HEK293 (cell line): ENCODE results near the gene BCL11B.

Source experiments
- BCL11A ChIP-seq: fragments of 450-650 bp; formaldehyde crosslinking; IDR thresholded peaks from 2 replicates; pipeline ENCODE4 v1.5.1; 2016; ENCODE audit warnings: low read depth, missing biosample characterization, missing genetic modification characterization
- EGR2 ChIP-seq: fragments of 450-650 bp; formaldehyde crosslinking; IDR thresholded peaks from 2 replicates; pipeline ENCODE4 v1.5.1; 2016; ENCODE audit warnings: low read depth, missing biosample characterization, missing genetic modification characterization
- GFI1B ChIP-seq: fragments of 450-650 bp; formaldehyde crosslinking; IDR thresholded peaks from 2 replicates; pipeline ENCODE4 v1.5.1; 2016; ENCODE audit warnings: missing biosample characterization, missing genetic modification characterization
- IKZF3 ChIP-seq: fragments of 450-650 bp; IDR thresholded peaks from 2 replicates; pipeline ENCODE4 v1.5.0; 2018; ENCODE audit warnings: missing biosample characterization, mild to moderate bottlenecking, missing genetic modification characterization, moderate library complexity
- KLF8 ChIP-seq: fragments of 450-650 bp; formaldehyde crosslinking; IDR thresholded peaks from 2 replicates; pipeline ENCODE4 v1.5.1; 2016; ENCODE audit warnings: missing biosample characterization, missing genetic modification characterization
- KLF9 ChIP-seq: fragments of 450-650 bp; formaldehyde crosslinking; IDR thresholded peaks from 2 replicates; pipeline ENCODE4 v1.5.1; 2016; ENCODE audit warnings: missing biosample characterization, missing genetic modification characterization, low read depth
- OVOL3 ChIP-seq: fragments of 450-650 bp; formaldehyde crosslinking; IDR thresholded peaks from 2 replicates; pipeline ENCODE4 v1.5.1; 2016; ENCODE audit warnings: missing biosample characterization, missing genetic modification characterization
- WT1 ChIP-seq: fragments of 450-650 bp; formaldehyde crosslinking; IDR thresholded peaks from 2 replicates; pipeline ENCODE4 v1.5.1; 2016; ENCODE audit warnings: missing biosample characterization, missing genetic modification characterization
- ZNF121 ChIP-seq: fragments of 450-650 bp; formaldehyde crosslinking; IDR thresholded peaks from 2 replicates; pipeline ENCODE4 v1.5.1; 2016; ENCODE audit warnings: missing biosample characterization, missing genetic modification characterization
- ZNF24 ChIP-seq: fragments of 450-650 bp; formaldehyde crosslinking; IDR thresholded peaks from 2 replicates; pipeline ENCODE4 v1.5.1; 2016; ENCODE audit warnings: missing biosample characterization, missing genetic modification characterization
- ZNF266 ChIP-seq: fragments of 450-650 bp; formaldehyde crosslinking; IDR thresholded peaks from 2 replicates; pipeline ENCODE4 v1.5.1; 2016; ENCODE audit warnings: missing biosample characterization, missing genetic modification characterization, low read depth
- ZNF404 ChIP-seq: fragments of 450-650 bp; formaldehyde crosslinking; IDR thresholded peaks from 2 replicates; pipeline ENCODE4 v1.5.1; 2017; ENCODE audit warnings: missing biosample characterization, missing genetic modification characterization
- ZNF514 ChIP-seq: fragments of 450-650 bp; formaldehyde crosslinking; IDR thresholded peaks from 2 replicates; pipeline ENCODE4 v1.5.1; 2016; ENCODE audit warnings: missing biosample characterization, missing genetic modification characterization
- ZNF521 ChIP-seq: fragments of 450-650 bp; formaldehyde crosslinking; IDR thresholded peaks from 2 replicates; pipeline ENCODE4 v1.5.1; 2017; ENCODE audit warnings: missing biosample characterization, mild to moderate bottlenecking, missing genetic modification characterization
- ZNF530 ChIP-seq: fragments of 450-650 bp; formaldehyde crosslinking; IDR thresholded peaks from 2 replicates; pipeline ENCODE4 v1.5.1; 2016; ENCODE audit warnings: low read depth, missing biosample characterization, missing genetic modification characterization
- ZNF558 ChIP-seq: fragments of 450-650 bp; formaldehyde crosslinking; IDR thresholded peaks from 2 replicates; pipeline ENCODE4 v1.5.1; 2016; ENCODE audit warnings: missing biosample characterization, missing genetic modification characterization
- ZNF670 ChIP-seq: fragments of 450-650 bp; formaldehyde crosslinking; IDR thresholded peaks from 2 replicates; pipeline ENCODE4 v1.5.1; 2016; ENCODE audit warnings: missing biosample characterization, missing genetic modification characterization, low read depth
- ZNF843 ChIP-seq: fragments of 450-650 bp; formaldehyde crosslinking; IDR thresholded peaks from 2 replicates; pipeline ENCODE4 v1.5.1; 2016; ENCODE audit warnings: missing biosample characterization, missing genetic modification characterization
- ZSCAN30 ChIP-seq: fragments of 450-650 bp; IDR thresholded peaks from 2 replicates; pipeline ENCODE4 v1.5.1; 2018; ENCODE audit warnings: missing biosample characterization, mild to moderate bottlenecking, missing genetic modification characterization, moderate library complexity
- TF ChIP-seq, protein P1 (sequence below): fragments of 450-650 bp; formaldehyde crosslinking; IDR thresholded peaks from 2 replicates; pipeline ENCODE4 v1.5.1; 2016; ENCODE audit warnings: missing biosample characterization, missing genetic modification characterization
- TF ChIP-seq, protein P2 (sequence below): fragments of 450-650 bp; formaldehyde crosslinking; IDR thresholded peaks from 2 replicates; pipeline ENCODE4 v1.5.1; 2016; ENCODE audit warnings: missing biosample characterization, missing genetic modification characterization
- TF ChIP-seq, protein P3 (sequence below): fragments of 450-650 bp; formaldehyde crosslinking; IDR thresholded peaks from 2 replicates; pipeline ENCODE4 v1.5.1; 2016; ENCODE audit warnings: missing biosample characterization, missing genetic modification characterization
- TF ChIP-seq, protein P4 (sequence below): fragments of 450-650 bp; formaldehyde crosslinking; IDR thresholded peaks from 2 replicates; pipeline ENCODE4 v1.5.1; 2017; ENCODE audit warnings: missing biosample characterization, missing genetic modification characterization
- TF ChIP-seq, protein P5 (sequence below): fragments of 450-650 bp; formaldehyde crosslinking; IDR thresholded peaks from 2 replicates; pipeline ENCODE4 v1.5.1; 2016; ENCODE audit warnings: missing biosample characterization, missing genetic modification characterization
- TF ChIP-seq, protein P6 (sequence below): fragments of 450-650 bp; IDR thresholded peaks from 2 replicates; pipeline ENCODE4 v1.5.1; 2018; ENCODE audit warnings: missing biosample characterization, mild to moderate bottlenecking, missing genetic modification characterization
- TF ChIP-seq, protein P7 (sequence below): fragments of 450-650 bp; formaldehyde crosslinking; IDR thresholded peaks from 2 replicates; pipeline ENCODE4 v1.5.1; 2016; ENCODE audit warnings: missing biosample characterization, missing genetic modification characterization
- TF ChIP-seq, protein P8 (sequence below): fragments of 450-650 bp; formaldehyde crosslinking; IDR thresholded peaks from 2 replicates; pipeline ENCODE4 v1.5.1; 2016; ENCODE audit warnings: missing biosample characterization, missing genetic modification characterization

Gene BCL11B

DNA sequence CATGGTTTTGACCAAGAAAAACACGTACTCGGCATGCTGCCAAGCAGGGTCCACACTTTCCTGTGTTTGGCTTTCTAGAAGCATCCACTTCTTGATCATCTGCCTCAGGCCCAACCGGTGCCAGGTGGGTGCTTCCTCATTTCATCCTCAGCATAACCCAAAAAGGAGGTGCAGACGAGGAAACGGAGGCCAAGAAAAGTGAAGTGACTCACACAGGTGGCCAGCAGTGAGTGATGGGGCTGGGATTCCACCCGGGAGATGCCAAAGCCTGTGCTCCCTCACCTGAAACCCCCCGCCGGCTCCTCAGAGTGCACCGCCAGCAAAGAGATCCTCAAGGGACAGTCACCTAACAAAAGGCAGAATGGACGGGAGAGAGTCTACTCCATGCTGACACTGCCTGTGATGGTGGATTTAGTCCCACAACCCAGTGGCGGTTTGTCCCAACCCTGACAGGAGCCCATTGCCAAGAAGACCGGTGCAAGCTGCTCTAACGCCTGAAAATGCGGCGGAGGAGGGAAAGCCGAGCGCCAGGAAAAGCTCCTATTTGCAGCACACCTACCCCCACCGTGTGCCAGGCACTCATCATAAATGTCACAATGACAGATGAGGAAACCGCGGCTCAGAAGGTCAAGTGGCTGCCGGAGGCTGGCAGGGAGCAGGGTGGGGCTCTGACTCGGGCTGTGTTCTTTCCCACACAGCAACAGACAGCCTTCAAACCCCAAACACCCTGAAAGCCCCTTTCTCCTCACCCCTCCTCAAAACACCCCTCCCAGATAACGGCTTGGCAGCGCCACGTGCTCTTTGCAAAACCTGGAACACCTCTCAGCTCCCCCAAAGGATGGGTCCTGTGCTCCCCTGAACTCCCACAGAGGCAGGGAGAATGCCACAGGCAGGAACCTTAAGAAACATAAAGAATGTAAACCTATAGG, 18.8 kb downstream of the BCL11B start (continued):
- TF ChIP-seq, protein P1, sequence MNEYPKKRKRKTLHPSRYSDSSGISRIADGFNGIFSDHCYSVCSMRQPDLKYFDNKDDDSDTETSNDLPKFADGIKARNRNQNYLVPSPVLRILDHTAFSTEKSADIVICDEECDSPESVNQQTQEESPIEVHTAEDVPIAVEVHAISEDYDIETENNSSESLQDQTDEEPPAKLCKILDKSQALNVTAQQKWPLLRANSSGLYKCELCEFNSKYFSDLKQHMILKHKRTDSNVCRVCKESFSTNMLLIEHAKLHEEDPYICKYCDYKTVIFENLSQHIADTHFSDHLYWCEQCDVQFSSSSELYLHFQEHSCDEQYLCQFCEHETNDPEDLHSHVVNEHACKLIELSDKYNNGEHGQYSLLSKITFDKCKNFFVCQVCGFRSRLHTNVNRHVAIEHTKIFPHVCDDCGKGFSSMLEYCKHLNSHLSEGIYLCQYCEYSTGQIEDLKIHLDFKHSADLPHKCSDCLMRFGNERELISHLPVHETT (tag by site-specific recombination), result peak; percentile 50; the same call in 1 of the 2 replicates
- TF ChIP-seq ZNF404 (tag by site-specific recombination) (no peak), ZNF266 (tag by site-specific recombination) (no peak), GFI1B (peak; percentile 38; the same call in 1 of the 2 replicates), KLF8 (tag by site-specific recombination) (peak; percentile 75; the same call in 1 of the 2 replicates), ZNF24 (tag by site-specific recombination) (peak; percentile 79), ZNF514 (tag by site-specific recombination) (no peak), ZSCAN30 (tag by site-specific recombination) (peak; percentile 91), EGR2 (no peak), IKZF3 (tag by site-specific recombination) (peak; percentile 91), OVOL3 (tag by site-specific recombination) (peak; percentile 83), ZNF670 (tag by site-specific recombination) (no peak), BCL11A (tag by site-specific recombination) (0 out of 2 replicates have a peak, but pooled peaks have one; percentile 48), ZNF843 (peak; percentile 97), KLF9 (tag by site-specific recombination) (no peak), ZNF558 (tag by site-specific recombination) (no peak), ZNF521 (tag by site-specific recombination) (no peak), ZNF530 (tag by site-specific recombination) (no peak), WT1 (tag by site-specific recombination) (peak; percentile 54; the same call in 1 of the 2 replicates), ZNF121 (tag by site-specific recombination) (no peak)
- TF ChIP-seq, protein P2, sequence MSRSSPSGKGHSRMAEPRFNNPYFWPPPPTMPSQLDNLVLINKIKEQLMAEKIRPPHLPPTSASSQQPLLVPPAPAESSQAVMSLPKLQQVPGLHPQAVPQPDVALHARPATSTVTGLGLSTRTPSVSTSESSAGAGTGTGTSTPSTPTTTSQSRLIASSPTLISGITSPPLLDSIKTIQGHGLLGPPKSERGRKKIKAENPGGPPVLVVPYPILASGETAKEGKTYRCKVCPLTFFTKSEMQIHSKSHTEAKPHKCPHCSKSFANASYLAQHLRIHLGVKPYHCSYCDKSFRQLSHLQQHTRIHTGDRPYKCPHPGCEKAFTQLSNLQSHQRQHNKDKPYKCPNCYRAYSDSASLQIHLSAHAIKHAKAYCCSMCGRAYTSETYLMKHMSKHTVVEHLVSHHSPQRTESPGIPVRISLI (tag by site-specific recombination), result no peak
- TF ChIP-seq, protein P3, sequence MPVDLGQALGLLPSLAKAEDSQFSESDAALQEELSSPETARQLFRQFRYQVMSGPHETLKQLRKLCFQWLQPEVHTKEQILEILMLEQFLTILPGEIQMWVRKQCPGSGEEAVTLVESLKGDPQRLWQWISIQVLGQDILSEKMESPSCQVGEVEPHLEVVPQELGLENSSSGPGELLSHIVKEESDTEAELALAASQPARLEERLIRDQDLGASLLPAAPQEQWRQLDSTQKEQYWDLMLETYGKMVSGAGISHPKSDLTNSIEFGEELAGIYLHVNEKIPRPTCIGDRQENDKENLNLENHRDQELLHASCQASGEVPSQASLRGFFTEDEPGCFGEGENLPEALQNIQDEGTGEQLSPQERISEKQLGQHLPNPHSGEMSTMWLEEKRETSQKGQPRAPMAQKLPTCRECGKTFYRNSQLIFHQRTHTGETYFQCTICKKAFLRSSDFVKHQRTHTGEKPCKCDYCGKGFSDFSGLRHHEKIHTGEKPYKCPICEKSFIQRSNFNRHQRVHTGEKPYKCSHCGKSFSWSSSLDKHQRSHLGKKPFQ (tag by site-specific recombination), result peak; percentile 79
- TF ChIP-seq, protein P4, sequence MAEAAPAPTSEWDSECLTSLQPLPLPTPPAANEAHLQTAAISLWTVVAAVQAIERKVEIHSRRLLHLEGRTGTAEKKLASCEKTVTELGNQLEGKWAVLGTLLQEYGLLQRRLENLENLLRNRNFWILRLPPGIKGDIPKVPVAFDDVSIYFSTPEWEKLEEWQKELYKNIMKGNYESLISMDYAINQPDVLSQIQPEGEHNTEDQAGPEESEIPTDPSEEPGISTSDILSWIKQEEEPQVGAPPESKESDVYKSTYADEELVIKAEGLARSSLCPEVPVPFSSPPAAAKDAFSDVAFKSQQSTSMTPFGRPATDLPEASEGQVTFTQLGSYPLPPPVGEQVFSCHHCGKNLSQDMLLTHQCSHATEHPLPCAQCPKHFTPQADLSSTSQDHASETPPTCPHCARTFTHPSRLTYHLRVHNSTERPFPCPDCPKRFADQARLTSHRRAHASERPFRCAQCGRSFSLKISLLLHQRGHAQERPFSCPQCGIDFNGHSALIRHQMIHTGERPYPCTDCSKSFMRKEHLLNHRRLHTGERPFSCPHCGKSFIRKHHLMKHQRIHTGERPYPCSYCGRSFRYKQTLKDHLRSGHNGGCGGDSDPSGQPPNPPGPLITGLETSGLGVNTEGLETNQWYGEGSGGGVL (tag by site-specific recombination), result peak; percentile 83
- TF ChIP-seq, protein P5, sequence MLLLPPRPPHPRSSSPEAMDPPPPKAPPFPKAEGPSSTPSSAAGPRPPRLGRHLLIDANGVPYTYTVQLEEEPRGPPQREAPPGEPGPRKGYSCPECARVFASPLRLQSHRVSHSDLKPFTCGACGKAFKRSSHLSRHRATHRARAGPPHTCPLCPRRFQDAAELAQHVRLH (tag by site-specific recombination), result peak; percentile 92
- TF ChIP-seq, protein P6, sequence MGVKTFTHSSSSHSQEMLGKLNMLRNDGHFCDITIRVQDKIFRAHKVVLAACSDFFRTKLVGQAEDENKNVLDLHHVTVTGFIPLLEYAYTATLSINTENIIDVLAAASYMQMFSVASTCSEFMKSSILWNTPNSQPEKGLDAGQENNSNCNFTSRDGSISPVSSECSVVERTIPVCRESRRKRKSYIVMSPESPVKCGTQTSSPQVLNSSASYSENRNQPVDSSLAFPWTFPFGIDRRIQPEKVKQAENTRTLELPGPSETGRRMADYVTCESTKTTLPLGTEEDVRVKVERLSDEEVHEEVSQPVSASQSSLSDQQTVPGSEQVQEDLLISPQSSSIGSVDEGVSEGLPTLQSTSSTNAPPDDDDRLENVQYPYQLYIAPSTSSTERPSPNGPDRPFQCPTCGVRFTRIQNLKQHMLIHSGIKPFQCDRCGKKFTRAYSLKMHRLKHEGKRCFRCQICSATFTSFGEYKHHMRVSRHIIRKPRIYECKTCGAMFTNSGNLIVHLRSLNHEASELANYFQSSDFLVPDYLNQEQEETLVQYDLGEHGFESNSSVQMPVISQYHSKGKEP (tag by site-specific recombination), result peak; percentile 84
- TF ChIP-seq, protein P7, sequence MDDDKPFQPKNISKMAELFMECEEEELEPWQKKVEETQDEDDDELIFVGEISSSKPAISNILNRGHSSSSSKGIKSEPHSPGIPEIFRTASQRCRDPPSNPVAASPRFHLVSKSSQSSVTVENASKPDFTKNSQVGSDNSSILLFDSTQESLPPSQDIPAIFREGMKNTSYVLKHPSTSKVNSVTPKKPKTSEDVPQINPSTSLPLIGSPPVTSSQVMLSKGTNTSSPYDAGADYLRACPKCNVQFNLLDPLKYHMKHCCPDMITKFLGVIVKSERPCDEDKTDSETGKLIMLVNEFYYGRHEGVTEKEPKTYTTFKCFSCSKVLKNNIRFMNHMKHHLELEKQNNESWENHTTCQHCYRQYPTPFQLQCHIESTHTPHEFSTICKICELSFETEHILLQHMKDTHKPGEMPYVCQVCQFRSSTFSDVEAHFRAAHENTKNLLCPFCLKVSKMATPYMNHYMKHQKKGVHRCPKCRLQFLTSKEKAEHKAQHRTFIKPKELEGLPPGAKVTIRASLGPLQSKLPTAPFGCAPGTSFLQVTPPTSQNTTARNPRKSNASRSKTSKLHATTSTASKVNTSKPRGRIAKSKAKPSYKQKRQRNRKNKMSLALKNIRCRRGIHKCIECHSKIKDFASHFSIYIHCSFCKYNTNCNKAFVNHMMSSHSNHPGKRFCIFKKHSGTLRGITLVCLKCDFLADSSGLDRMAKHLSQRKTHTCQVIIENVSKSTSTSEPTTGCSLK (tag by site-specific recombination), result no peak
- TF ChIP-seq, protein P8, sequence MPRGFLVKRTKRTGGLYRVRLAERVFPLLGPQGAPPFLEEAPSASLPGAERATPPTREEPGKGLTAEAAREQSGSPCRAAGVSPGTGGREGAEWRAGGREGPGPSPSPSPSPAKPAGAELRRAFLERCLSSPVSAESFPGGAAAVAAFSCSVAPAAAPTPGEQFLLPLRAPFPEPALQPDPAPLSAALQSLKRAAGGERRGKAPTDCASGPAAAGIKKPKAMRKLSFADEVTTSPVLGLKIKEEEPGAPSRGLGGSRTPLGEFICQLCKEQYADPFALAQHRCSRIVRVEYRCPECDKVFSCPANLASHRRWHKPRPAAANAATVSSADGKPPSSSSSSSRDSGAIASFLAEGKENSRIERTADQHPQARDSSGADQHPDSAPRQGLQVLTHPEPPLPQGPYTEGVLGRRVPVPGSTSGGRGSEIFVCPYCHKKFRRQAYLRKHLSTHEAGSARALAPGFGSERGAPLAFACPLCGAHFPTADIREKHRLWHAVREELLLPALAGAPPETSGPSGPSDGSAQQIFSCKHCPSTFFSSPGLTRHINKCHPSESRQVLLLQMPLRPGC (tag by site-specific recombination), result peak; percentile 52; the same call in 1 of the 2 replicates
